K562 (cell line): ENCODE measurements around the gene GPR183.

Experiments used
- BMI1 ChIP-seq: fragments of 150-350 bp; IDR thresholded peaks from 2 replicates; pipeline ENCODE4 v1.6.1; 2014; ENCODE audit warnings: low read length
- FOXJ3 ChIP-seq: sonication (generic); formaldehyde crosslinking; IDR thresholded peaks from 2 replicates; pipeline ENCODE4 v1.4.0; 2020; ENCODE audit warnings: mild to moderate bottlenecking, missing genetic modification reagents
- KAT8 ChIP-seq: fragments of 450-650 bp; IDR thresholded peaks from 2 replicates; pipeline ENCODE4 v1.6.1; 2016; ENCODE audit warnings: low read depth, mild to moderate bottlenecking
- POLR2A ChIP-seq: fragments of 450-650 bp; conservative IDR thresholded peaks from 2 replicates; pipeline ENCODE4 v1.6.1; 2016
- POLR2AphosphoS5 ChIP-seq: IDR thresholded peaks from 2 replicates; pipeline ENCODE4 v1.6.1; 2011; ENCODE audit warnings: mild to moderate bottlenecking, low read depth, low read length, moderate library complexity; ENCODE audit not compliant: control insufficient read depth, insufficient read depth
- SP1 ChIP-seq: sonication (generic); formaldehyde crosslinking; IDR thresholded peaks from 2 replicates; pipeline ENCODE4 v1.8.1; 2022; ENCODE audit warnings: mild to moderate bottlenecking, missing genetic modification reagents
- WHSC1 ChIP-seq: IDR thresholded peaks from one replicate; pipeline ENCODE4 v1.6.1; 2012; ENCODE audit warnings: low read length, control low read depth, inconsistent platforms
- YY1 ChIP-seq, 3 experiments: IDR thresholded peaks; 2 replicates each; pipeline ENCODE4 v1.6.1; 2011; ENCODE audit warnings: low read length in 2 of 3, mild to moderate bottlenecking in 2 of 3, moderate library complexity in 2 of 3, borderline replicate concordance in 1 of 3, control low read depth in 1 of 3, low read depth in 1 of 3; ENCODE audit not compliant: insufficient read depth in 3 of 3, insufficient replicate concordance in 2 of 3, control insufficient read depth in 1 of 3, insufficient read length in 1 of 3; ENCODE audit errors: extremely low read depth in 1 of 3
- ZNF133 ChIP-seq: fragments of 250-450 bp; sonication (Bioruptor Pico); IDR thresholded peaks from 2 replicates; pipeline ENCODE4 v1.4.0; 2020; ENCODE audit warnings: mild to moderate bottlenecking
- TF ChIP-seq, protein P1 (sequence below), 3 experiments: IDR thresholded peaks in 2 of 3; conservative IDR thresholded peaks in 1 of 3; 2 replicates each; pipeline ENCODE4 v1.5.1; 2011 to 2012; ENCODE audit warnings: low read length in 3 of 3, mild to moderate bottlenecking in 3 of 3, control low read depth in 2 of 3, improper control_type of control experiment in 1 of 3, inconsistent platforms in 1 of 3, low read depth in 1 of 3, mixed read lengths in 1 of 3, moderate library complexity in 1 of 3; ENCODE audit not compliant: insufficient read depth in 2 of 3
- TF ChIP-seq, protein P2 (sequence below): fragments of 450-650 bp; IDR thresholded peaks from 2 replicates; pipeline ENCODE4 v1.6.1; 2016

DNA sequence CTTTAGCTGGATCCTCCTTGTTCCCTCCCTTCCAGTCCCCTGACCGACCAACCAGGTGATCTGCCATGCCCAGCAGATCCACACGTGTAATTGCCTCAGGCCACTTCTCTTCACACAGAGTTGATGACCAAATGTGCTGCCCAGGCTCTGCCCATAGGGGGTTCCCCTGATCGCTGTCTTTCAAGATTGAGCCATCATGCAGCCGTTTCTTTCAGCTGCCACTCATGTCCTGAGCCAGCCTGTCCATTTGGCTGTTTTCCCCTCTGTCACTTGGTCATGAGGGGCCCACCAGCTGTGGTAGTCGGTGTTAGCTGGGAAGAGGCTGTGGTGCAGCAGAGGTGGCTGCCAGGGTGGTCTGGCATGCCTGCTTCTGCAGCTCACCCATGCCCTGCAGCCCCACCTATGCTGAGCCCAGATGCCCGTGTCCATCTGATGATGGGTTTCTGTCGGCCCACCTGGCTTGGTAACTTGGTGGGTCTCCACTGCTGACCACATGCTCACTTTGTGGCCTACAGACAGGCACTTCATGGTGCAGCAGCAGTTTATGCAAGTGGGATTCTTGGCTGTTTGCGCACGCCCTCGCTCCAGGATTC, 35.6 kb upstream of the GPR183 start:
- TF ChIP-seq SP1: no peak
- TF ChIP-seq POLR2A: no peak
- no peak for TF ChIP-seq FOXJ3 (CRISPR knock-in tag)
- TF ChIP-seq WHSC1: no peak
- TF ChIP-seq YY1 (IDR thresholded peaks at IDR 0.05; ENCODE audit: borderline replicate concordance in 1 of 3, control insufficient read depth in 1 of 3, extremely low read depth in 1 of 3, insufficient read depth in 3 of 3, insufficient read length in 1 of 3, insufficient replicate concordance in 2 of 3, low read depth in 1 of 3, low read length in 2 of 3): no peak
- no peak for TF ChIP-seq POLR2AphosphoS5
- no peak for TF ChIP-seq ZNF133 (CRISPR knock-in tag)
- TF ChIP-seq BMI1: no peak
- TF ChIP-seq, protein P1, sequence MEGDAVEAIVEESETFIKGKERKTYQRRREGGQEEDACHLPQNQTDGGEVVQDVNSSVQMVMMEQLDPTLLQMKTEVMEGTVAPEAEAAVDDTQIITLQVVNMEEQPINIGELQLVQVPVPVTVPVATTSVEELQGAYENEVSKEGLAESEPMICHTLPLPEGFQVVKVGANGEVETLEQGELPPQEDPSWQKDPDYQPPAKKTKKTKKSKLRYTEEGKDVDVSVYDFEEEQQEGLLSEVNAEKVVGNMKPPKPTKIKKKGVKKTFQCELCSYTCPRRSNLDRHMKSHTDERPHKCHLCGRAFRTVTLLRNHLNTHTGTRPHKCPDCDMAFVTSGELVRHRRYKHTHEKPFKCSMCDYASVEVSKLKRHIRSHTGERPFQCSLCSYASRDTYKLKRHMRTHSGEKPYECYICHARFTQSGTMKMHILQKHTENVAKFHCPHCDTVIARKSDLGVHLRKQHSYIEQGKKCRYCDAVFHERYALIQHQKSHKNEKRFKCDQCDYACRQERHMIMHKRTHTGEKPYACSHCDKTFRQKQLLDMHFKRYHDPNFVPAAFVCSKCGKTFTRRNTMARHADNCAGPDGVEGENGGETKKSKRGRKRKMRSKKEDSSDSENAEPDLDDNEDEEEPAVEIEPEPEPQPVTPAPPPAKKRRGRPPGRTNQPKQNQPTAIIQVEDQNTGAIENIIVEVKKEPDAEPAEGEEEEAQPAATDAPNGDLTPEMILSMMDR (IDR thresholded peaks at IDR 0.05 in 2 of 3, conservative IDR thresholded peaks at IDR 0.05 in 1 of 3; ENCODE audit: insufficient read depth in 2 of 3, low read depth in 1 of 3, low read length in 3 of 3): no peak
- no peak for TF ChIP-seq KAT8
- TF ChIP-seq, protein P2, sequence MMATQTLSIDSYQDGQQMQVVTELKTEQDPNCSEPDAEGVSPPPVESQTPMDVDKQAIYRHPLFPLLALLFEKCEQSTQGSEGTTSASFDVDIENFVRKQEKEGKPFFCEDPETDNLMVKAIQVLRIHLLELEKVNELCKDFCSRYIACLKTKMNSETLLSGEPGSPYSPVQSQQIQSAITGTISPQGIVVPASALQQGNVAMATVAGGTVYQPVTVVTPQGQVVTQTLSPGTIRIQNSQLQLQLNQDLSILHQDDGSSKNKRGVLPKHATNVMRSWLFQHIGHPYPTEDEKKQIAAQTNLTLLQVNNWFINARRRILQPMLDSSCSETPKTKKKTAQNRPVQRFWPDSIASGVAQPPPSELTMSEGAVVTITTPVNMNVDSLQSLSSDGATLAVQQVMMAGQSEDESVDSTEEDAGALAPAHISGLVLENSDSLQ: no peak
